Activated T-cell treated with anti-CD3 and anti-CD28 coated beads for 48 hours (primary cell): ENCODE results near the gene ENOX1.
"Not testable (repeated sequence)": the region's sequence is repeated elsewhere in the genome, so short reads cannot be mapped to it uniquely, and the experiment has no call there.

Source experiments
- DNase-seq: peaks from one replicate; pipeline ENCODE4 v3.0.0-alpha.2; 2020; ENCODE audit warnings: low read depth

ENOX1 gene

GRCh38 chr13:43786766-43787517 is at the start of gene ENOX1:
Gene ENOX1 (minus strand): TSS chr13:43786972.
- peak; percentile 29 for DNase-seq

- no peak for DNase-seq
Observed at GRCh38 chr13:43835701-43836100, 48.9 kb upstream of the ENOX1 start.

GRCh38 chr13:43831088-43831487 is 44.3 kb upstream of the ENOX1 start:
- DNase-seq: no peak

GRCh38 chr13:43830497-43830881 is 43.7 kb upstream of the ENOX1 start:
- no peak for DNase-seq

- not testable (repeated sequence) for DNase-seq
Observed at GRCh38 chr13:43824656-43825055, 37.9 kb upstream of the ENOX1 start.

- DNase-seq: no peak
Observed at GRCh38 chr13:43822969-43823368, 36.2 kb upstream of the ENOX1 start.

GRCh38 chr13:43816401-43816889 is 29.7 kb upstream of the ENOX1 start:
- DNase-seq: no peak

- no peak for DNase-seq
Observed at GRCh38 chr13:43815204-43815603, 28.4 kb upstream of the ENOX1 start.

- no peak for DNase-seq
Observed at GRCh38 chr13:43808676-43809075, 21.9 kb upstream of the ENOX1 start.

- no peak for DNase-seq
Observed at GRCh38 chr13:43805681-43806128, 18.9 kb upstream of the ENOX1 start.

GRCh38 chr13:43805071-43805468 is 18.3 kb upstream of the ENOX1 start:
- peak; percentile 18 for DNase-seq

GRCh38 chr13:43804461-43805070 is 17.8 kb upstream of the ENOX1 start:
- no peak for DNase-seq

GRCh38 chr13:43802511-43802910 is 15.7 kb upstream of the ENOX1 start:
- no peak for DNase-seq

GRCh38 chr13:43800828-43801227 is 14.1 kb upstream of the ENOX1 start:
- DNase-seq: no peak

- no peak for DNase-seq
Observed at GRCh38 chr13:43799191-43799590, 12.4 kb upstream of the ENOX1 start.

- DNase-seq: no peak
Observed at GRCh38 chr13:43797869-43798268, 11.1 kb upstream of the ENOX1 start.

GRCh38 chr13:43797159-43797558 is 10.4 kb upstream of the ENOX1 start:
- DNase-seq: no peak

- DNase-seq: no peak
Observed at GRCh38 chr13:43794416-43794815, 7.6 kb upstream of the ENOX1 start.

GRCh38 chr13:43792076-43792881 is 5.5 kb upstream of the ENOX1 start:
- DNase-seq: no peak

GRCh38 chr13:43787997-43788396 is 1.2 kb upstream of the ENOX1 start:
- no peak for DNase-seq

- DNase-seq: no peak
Observed at GRCh38 chr13:43787518-43787891, 733 bp upstream of the ENOX1 start.

GRCh38 chr13:43786472-43786765 is 353 bp downstream of the ENOX1 start:
- no peak for DNase-seq
